PFSK-1 (cell line): ENCODE measurements around the gene GUCY1A1.

ENCODE experiments used
- FOXP2 ChIP-seq: optimal IDR thresholded peaks from 2 replicates; pipeline ENCODE3; 2011; ENCODE audit warnings: borderline replicate concordance, control low read depth, inconsistent platforms; ENCODE audit not compliant: insufficient read depth; ENCODE audit errors: extremely low read length, extremely low read depth
- POLR2AphosphoS5 ChIP-seq: IDR thresholded peaks from 2 replicates; pipeline ENCODE4 v1.6.1; 2012; ENCODE audit warnings: low read depth, mild to moderate bottlenecking, control low read depth, low read length, moderate library complexity
- SIN3A ChIP-seq: IDR thresholded peaks from 2 replicates; pipeline ENCODE4 v1.6.1; 2012; ENCODE audit warnings: mild to moderate bottlenecking, low read length, moderate library complexity, borderline replicate concordance; ENCODE audit not compliant: insufficient read depth
- TAF1 ChIP-seq: IDR thresholded peaks from 2 replicates; pipeline ENCODE4 v1.6.1; 2012; ENCODE audit warnings: low read length, control low read depth, borderline replicate concordance; ENCODE audit not compliant: insufficient read depth
- TF ChIP-seq, protein P1 (sequence below), 2 experiments: IDR thresholded peaks; 2 replicates each; pipeline versions ENCODE4 v1.6.1 to v1.8.0; 2011 to 2012; ENCODE audit warnings: low read depth in 2 of 2, low read length in 2 of 2, control low read depth in 1 of 2, inconsistent platforms in 1 of 2, mild to moderate bottlenecking in 1 of 2, moderate library complexity in 1 of 2; ENCODE audit not compliant: insufficient read depth in 1 of 2

- TF ChIP-seq SIN3A (no peak), TAF1 (no peak), POLR2AphosphoS5 (no peak), FOXP2 (no peak)
- TF ChIP-seq, protein P1, sequence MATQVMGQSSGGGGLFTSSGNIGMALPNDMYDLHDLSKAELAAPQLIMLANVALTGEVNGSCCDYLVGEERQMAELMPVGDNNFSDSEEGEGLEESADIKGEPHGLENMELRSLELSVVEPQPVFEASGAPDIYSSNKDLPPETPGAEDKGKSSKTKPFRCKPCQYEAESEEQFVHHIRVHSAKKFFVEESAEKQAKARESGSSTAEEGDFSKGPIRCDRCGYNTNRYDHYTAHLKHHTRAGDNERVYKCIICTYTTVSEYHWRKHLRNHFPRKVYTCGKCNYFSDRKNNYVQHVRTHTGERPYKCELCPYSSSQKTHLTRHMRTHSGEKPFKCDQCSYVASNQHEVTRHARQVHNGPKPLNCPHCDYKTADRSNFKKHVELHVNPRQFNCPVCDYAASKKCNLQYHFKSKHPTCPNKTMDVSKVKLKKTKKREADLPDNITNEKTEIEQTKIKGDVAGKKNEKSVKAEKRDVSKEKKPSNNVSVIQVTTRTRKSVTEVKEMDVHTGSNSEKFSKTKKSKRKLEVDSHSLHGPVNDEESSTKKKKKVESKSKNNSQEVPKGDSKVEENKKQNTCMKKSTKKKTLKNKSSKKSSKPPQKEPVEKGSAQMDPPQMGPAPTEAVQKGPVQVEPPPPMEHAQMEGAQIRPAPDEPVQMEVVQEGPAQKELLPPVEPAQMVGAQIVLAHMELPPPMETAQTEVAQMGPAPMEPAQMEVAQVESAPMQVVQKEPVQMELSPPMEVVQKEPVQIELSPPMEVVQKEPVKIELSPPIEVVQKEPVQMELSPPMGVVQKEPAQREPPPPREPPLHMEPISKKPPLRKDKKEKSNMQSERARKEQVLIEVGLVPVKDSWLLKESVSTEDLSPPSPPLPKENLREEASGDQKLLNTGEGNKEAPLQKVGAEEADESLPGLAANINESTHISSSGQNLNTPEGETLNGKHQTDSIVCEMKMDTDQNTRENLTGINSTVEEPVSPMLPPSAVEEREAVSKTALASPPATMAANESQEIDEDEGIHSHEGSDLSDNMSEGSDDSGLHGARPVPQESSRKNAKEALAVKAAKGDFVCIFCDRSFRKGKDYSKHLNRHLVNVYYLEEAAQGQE (IDR thresholded peaks at IDR 0.05; ENCODE audit: insufficient read depth in 1 of 2, low read depth in 2 of 2, low read length in 2 of 2) = no peak
These were observed 106.0 kb downstream of the GUCY1A1 start for GRCh38 chr4:155772459-155773195.
